Activated B cell treated with CpG ODN at 0.5 μM for 24 hours (primary cell): ENCODE measurements around the gene SAMHD1. TPM values are rescaled to one million over a fixed set of nuclear protein-coding genes. Genes with fewer than 3 reads are reported as not detected.
"Not testable (repeated sequence)": the region's sequence is repeated elsewhere in the genome, so short reads cannot be mapped to it uniquely, and the experiment has no call there.

Source experiments
- ATAC-seq: fragments of 200-7000 bp; cut with Tn5 transposase; one replicate; pipeline ENCODE4 v1.10.0; 2021; ENCODE audit warnings: low read depth, mild to moderate bottlenecking, moderate library complexity
- CTCF ChIA-PET: fragments of 350-600 bp; sonication (Branson Sonifier 250); formaldehyde crosslinking; loops from one replicate; lab custom pipeline; 2021; ENCODE audit warnings: antibody characterized with exemption; lab: Charles Lee
- POLR2A ChIA-PET: fragments of 350-600 bp; sonication (Branson Sonifier 250); formaldehyde crosslinking; loops from one replicate; lab custom pipeline; 2021; ENCODE audit warnings: antibody characterized with exemption; lab: Charles Lee
- DNase-seq: peaks from one replicate; pipeline ENCODE4 v3.0.0; 2022
- H3K27ac Mint-ChIP-seq: one replicate; pipeline ENCODE4 v1.8.0; 2020; ENCODE audit warnings: mixed read lengths
- H3K27me3 Mint-ChIP-seq: one replicate; pipeline ENCODE4 v1.8.0; 2021; ENCODE audit warnings: mixed read lengths
- H3K36me3 Mint-ChIP-seq: one replicate; pipeline ENCODE4 v1.8.0; 2021; ENCODE audit warnings: low read depth, mixed read lengths
- H3K4me1 Mint-ChIP-seq: one replicate; pipeline ENCODE4 v1.8.0; 2021; ENCODE audit warnings: mixed read lengths
- H3K4me3 Mint-ChIP-seq: one replicate; pipeline ENCODE4 v1.8.0; 2020; ENCODE audit warnings: mild to moderate bottlenecking, mixed read lengths
- H3K9me3 Mint-ChIP-seq: one replicate; pipeline ENCODE4 v1.8.0; 2020; ENCODE audit warnings: mixed read lengths
- intact Hi-C: fragments of 100-400 bp; cut with micrococcal nuclease; formaldehyde crosslinking; loops from one replicate; pipeline ENCODE4 v1.15.1; 2024
- total RNA-seq: library from RNA; stranded (reverse); gene quantifications from 2 replicates; pipeline ENCODE4 v1.2.3, GENCODE V29; 2022
- TF ChIP-seq, protein P1 (sequence below): fragments of 200-600 bp; IDR thresholded peaks from one replicate; pipeline ENCODE4 v1.8.0; 2022; ENCODE audit warnings: antibody characterized with exemption, mild to moderate bottlenecking

Gene SAMHD1
- total RNA-seq: 15.1 and 16.4 TPM in 2 replicates

DNA sequence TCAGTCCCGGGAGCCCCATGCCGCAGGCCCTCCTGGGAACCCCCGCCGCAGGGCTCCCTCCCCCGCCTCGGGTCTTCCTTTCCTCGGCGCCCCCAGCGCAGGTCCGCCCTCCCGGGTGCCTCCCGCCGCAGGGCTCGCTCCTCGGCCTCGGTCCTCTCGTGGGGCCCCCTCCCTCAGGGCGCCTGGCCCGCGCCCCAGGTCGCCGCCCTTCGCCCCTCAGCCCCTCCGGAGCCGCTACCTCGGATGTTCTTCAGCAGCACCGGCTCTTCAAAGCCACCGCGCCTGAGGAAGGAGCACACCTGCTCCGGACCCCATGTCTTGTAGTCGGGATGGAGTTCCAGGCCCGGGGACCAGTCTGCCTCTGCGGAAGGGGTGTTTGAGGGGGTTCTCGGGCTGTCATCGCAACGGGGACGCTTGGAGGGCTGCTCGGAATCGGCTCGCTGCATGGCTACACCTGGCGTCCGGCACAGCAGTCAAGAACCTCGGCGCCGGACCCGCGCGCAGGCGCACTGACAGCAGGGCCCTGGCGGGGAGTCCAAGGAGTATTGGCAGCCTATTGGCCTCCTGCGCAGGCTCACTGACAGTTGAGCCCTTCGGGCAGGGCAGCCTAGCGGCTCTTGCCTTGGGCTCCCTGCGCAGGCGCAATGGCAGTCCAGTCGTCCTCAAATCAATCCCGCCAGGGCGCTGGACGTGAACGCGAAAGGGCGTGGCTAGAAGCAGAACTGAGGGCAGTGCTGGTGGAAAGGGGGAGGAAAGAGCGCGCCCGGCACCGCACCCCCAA, at the start of gene SAMHD1:
Gene SAMHD1, minus strand, starts transcription at position 511 of the 781 bp plus-strand sequence. Its CDS starts 65 bp downstream, at position 446.
- Mint-ChIP-seq H3K27ac (peak within 1 kb of the TSS; percentile 81), H3K4me3 (peak within 1 kb of the TSS; percentile 96), H3K27me3 (no peaks in the 10 kb centered on the region), H3K9me3 (no peaks in the 10 kb centered on the region), H3K4me1 (peaks cover 24% of the 10 kb centered on the region), H3K36me3 (peaks cover 6% of the 10 kb centered on the region)
- TF ChIP-seq, protein P1, sequence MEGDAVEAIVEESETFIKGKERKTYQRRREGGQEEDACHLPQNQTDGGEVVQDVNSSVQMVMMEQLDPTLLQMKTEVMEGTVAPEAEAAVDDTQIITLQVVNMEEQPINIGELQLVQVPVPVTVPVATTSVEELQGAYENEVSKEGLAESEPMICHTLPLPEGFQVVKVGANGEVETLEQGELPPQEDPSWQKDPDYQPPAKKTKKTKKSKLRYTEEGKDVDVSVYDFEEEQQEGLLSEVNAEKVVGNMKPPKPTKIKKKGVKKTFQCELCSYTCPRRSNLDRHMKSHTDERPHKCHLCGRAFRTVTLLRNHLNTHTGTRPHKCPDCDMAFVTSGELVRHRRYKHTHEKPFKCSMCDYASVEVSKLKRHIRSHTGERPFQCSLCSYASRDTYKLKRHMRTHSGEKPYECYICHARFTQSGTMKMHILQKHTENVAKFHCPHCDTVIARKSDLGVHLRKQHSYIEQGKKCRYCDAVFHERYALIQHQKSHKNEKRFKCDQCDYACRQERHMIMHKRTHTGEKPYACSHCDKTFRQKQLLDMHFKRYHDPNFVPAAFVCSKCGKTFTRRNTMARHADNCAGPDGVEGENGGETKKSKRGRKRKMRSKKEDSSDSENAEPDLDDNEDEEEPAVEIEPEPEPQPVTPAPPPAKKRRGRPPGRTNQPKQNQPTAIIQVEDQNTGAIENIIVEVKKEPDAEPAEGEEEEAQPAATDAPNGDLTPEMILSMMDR: no peak
- ATAC-seq (peak; percentile 97), DNase-seq (peak; percentile 85)
- ChIA-PET POLR2A (no interaction called here), CTCF (no interaction called here)
- intact Hi-C loops: loop anchor here (1.0 to 5.0 kb wide), 4 partner anchors 93 to 227 kb away; partner anchors contain the start of gene RBL1

DNA sequence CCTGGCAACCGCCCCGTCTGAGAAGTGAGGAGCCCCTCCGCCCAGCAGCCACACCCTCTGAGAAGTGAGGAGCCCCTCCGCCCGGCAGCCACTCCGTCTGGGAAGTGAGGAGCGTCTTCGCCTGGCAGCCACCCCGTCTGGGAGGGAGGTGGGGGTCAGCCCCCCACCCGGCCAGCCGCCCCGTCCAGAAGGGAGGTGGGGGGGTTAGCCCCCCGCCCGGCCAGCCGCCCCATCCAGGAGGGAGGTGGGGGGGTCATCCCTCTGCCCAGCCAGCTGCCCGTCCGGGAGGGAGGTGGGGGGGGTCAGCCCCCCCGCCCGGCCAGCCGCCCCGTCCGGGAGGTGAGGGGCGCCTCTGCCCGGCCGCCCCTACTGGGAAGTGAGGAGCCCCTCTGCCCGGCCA, 48.7 kb upstream of the SAMHD1 start:
- ATAC-seq: not testable (repeated sequence)

DNA sequence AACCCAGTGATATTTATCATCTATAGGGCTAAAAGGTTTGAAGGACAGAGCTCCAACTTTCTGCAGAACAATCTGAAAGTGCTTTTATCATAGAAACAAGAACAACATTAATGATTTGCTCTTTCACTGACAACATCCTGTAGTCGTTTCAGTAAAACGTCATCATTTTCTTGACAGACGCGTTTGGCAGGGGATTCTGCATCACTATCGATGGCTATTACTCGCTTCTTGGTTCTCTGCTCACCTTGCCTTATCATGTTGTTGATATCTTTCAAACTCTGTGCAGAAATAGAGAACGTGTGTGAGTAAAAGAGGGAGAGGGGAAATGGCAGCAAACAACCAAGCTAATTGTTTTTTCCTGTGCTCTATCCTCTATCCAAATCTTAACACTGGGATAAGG, 47.1 kb upstream of the SAMHD1 start:
- Mint-ChIP-seq H3K36me3 (peaks cover 49% of the 10 kb centered on the region), H3K4me1 (peaks cover 2% of the 10 kb centered on the region), H3K27ac (no peak overlapping the region), H3K27me3 (no peaks in the 10 kb centered on the region), H3K9me3 (no peaks in the 10 kb centered on the region), H3K4me3 (no peak overlapping the region)
- intact Hi-C loops: no loop called here
- DNase-seq (no peak), ATAC-seq (no peak)
- ChIA-PET CTCF (no interaction called here), POLR2A (interaction anchor here (0.8 kb wide), 1 partner anchor 15 kb away, joined by 3 read pairs; no protein-coding TSS in a partner anchor)
- TF ChIP-seq, protein P1: no peak

More for the DNA sequence above, 48.7 kb upstream of the SAMHD1 start:
- peaks cover 42% of the 10 kb centered on the region for H3K36me3 Mint-ChIP-seq
- H3K27me3 Mint-ChIP-seq, POLR2A ChIA-PET, H3K9me3 Mint-ChIP-seq, H3K27ac Mint-ChIP-seq, H3K4me3 Mint-ChIP-seq, intact Hi-C loops, DNase-seq, H3K4me1 Mint-ChIP-seq, CTCF ChIA-PET: not testable (repeated sequence)

DNA sequence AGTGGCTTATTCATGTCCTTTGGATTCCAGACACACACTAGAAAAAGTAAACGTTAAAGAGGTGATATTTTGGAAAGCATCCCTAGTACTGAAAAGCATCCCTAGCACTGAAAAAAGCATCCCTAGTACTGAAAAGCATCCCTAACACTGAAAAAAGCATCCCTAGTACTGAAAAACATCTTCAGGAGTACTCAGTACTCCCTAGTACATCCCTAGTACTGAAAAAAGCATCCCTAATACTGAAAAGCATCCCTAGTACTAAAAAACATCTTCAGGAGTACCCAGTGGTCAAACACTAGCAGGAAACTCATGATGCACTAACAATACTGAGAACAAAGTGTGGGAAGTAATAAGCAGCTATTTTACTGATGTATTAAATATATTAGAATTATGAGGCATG, 45.6 kb upstream of the SAMHD1 start:
- no peak overlapping the region for H3K4me3 Mint-ChIP-seq
- H3K27ac Mint-ChIP-seq: no peak overlapping the region
- ChIA-PET CTCF (no interaction called here), POLR2A (no interaction called here)
- no peaks in the 10 kb centered on the region for H3K27me3 Mint-ChIP-seq
- H3K4me1 Mint-ChIP-seq: no peaks in the 10 kb centered on the region
- peaks cover 41% of the 10 kb centered on the region for H3K36me3 Mint-ChIP-seq
- TF ChIP-seq, protein P1: no peak
- ATAC-seq: no peak
- no peak for DNase-seq
- H3K9me3 Mint-ChIP-seq: peaks cover 7% of the 10 kb centered on the region
- intact Hi-C loops: no loop called here

DNA sequence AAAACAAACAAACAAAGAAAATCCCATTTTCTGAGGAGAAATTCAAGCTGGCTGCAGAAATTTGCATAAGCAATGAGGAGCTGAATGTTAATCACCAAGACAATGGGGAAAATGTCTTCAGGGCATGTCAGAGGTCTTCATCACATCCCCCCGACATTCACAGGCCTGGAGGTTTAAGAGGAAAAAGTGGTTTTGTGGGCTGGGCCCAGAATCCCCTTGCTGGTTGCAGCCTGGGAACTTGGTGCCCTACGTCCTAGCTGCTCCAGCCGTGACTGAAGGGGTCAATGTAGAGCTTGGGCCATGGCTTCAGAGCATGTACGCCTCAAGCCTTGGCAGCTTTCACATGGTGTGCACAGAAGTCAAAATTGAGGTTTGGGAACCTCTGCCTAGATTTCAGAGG, 42.7 kb upstream of the SAMHD1 start:
- ATAC-seq, DNase-seq, CTCF ChIA-PET, H3K27ac Mint-ChIP-seq, H3K9me3 Mint-ChIP-seq, intact Hi-C loops, H3K4me3 Mint-ChIP-seq, H3K27me3 Mint-ChIP-seq, POLR2A ChIA-PET, H3K4me1 Mint-ChIP-seq: not testable (repeated sequence)
- peaks cover 41% of the 10 kb centered on the region for H3K36me3 Mint-ChIP-seq

DNA sequence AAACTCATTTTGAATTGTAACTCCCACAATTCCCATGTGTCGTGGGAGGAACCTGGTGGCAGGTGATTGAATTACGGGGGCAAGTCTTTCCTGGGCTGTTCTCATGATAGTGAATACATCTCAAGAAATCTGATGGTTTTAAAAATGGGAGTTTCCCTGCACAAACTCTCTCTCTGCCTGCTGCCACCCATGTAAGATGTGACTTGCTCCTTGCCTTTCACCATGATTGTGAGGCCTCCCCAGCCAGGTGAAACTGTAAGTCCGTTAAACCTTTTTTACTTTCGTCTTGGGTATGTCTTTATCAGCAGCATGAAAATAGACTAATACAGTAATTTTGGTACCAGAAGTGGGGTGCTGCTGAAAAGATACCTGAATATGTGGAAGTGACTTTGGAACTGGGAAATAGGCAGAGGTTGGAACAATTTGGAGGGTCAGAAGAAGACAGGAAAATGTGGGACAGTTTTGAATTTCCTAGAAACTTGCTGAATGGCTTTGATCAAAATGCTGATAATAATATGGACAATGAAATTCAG, 41.4 kb upstream of the SAMHD1 start:
- H3K27ac Mint-ChIP-seq: no peak overlapping the region
- peaks cover 7% of the 10 kb centered on the region for H3K9me3 Mint-ChIP-seq
- TF ChIP-seq, protein P1: no peak
- ChIA-PET CTCF (no interaction called here), POLR2A (no interaction called here)
- DNase-seq (no peak), ATAC-seq (no peak)
- no peak overlapping the region for H3K4me3 Mint-ChIP-seq
- H3K4me1 Mint-ChIP-seq: peaks cover 13% of the 10 kb centered on the region
- no peaks in the 10 kb centered on the region for H3K27me3 Mint-ChIP-seq
- peaks cover 36% of the 10 kb centered on the region for H3K36me3 Mint-ChIP-seq
- intact Hi-C loops: no loop called here
